Measurements from ENCODE around the gene LRIG2. TPM values are rescaled to one million over a fixed set of nuclear protein-coding genes. Genes with fewer than 3 reads are reported as not detected.

LRIG2 gene
- total and polyA plus RNA-seq, 7 donors: 1.2 to 24.2 (median 14.1) TPM

- intact Hi-C loops (cut with DNase I): no loop called here
- Histone ChIP-seq H3K9me3 (no peaks in the 10 kb centered on the region), H3K27ac (no peak overlapping the region), H3K4me3 (no peak overlapping the region), H3K27me3 (no peaks in the 10 kb centered on the region), H3K36me3 (peaks cover 22 to 100% (median 47%) of the 10 kb centered on the region in 4 donors), H3K4me1 (no peaks in the 10 kb centered on the region)
- TF ChIP-seq POLR2AphosphoS5 (IDR thresholded peaks at IDR 0.05) (no peak), CTCF (IDR thresholded peaks at IDR 0.05) (no peak), POLR2A (IDR thresholded peaks at IDR 0.05) (no peak), EP300 (IDR thresholded peaks at IDR 0.05) (no peak)
- DNase-seq: no peak
These were observed 31.0 kb downstream of the LRIG2 start for GRCh38 chr1:113103977-113104376.

- Histone ChIP-seq H3K4me1 (peaks cover 0 to 4% (median 0%) of the 10 kb centered on the region in 4 donors), H3K9me3 (no peaks in the 10 kb centered on the region), H3K27me3 (no peaks in the 10 kb centered on the region), H3K4me3 (no peak overlapping the region), H3K36me3 (peaks cover 20 to 100% (median 47%) of the 10 kb centered on the region in 4 donors), H3K27ac (no peak overlapping the region)
- 91 to 97% methylated on average over 2 of the region's 2 CpGs for WGBS, 2 donors
- no peak for DNase-seq
- TF ChIP-seq POLR2A (IDR thresholded peaks at IDR 0.05): no peak
- no peak for TF ChIP-seq EP300 (IDR thresholded peaks at IDR 0.05)
- no peak for TF ChIP-seq POLR2AphosphoS5 (IDR thresholded peaks at IDR 0.05)
- TF ChIP-seq CTCF (IDR thresholded peaks at IDR 0.05): no peak
- intact Hi-C loops (cut with DNase I): no loop called here
These were observed 33.9 kb downstream of the LRIG2 start for GRCh38 chr1:113106910-113107309.

- H3K4me3 ChIP-seq: no peak overlapping the region
- 64 to 75% methylated on average over 5 of the region's 5 CpGs for WGBS, 2 donors
- H3K36me3 ChIP-seq: peaks cover 16 to 100% (median 45%) of the 10 kb centered on the region in 4 donors
- no peak for DNase-seq
- intact Hi-C loops (cut with DNase I): no loop called here
- peak overlapping the region in 3 of 4 donors; percentile 5 to 68 (median 67) for H3K27ac ChIP-seq
- peaks cover 0 to 4% (median 0%) of the 10 kb centered on the region in 4 donors for H3K4me1 ChIP-seq
- no peaks in the 10 kb centered on the region for H3K27me3 ChIP-seq
- no peaks in the 10 kb centered on the region for H3K9me3 ChIP-seq
- TF ChIP-seq EP300 (IDR thresholded peaks at IDR 0.05) (no peak), CTCF (IDR thresholded peaks at IDR 0.05) (peak in 1 of 4 experiments; percentile 18), POLR2A (IDR thresholded peaks at IDR 0.05) (no peak), POLR2AphosphoS5 (IDR thresholded peaks at IDR 0.05) (peak in 1 of 4 donors; percentile 18)
These were observed 37.0 kb downstream of the LRIG2 start for GRCh38 chr1:113109908-113110554.

GRCh38 chr1:113118266-113118665 is 45.3 kb downstream of the LRIG2 start:
- intact Hi-C loops (cut with DNase I): no loop called here
- Histone ChIP-seq H3K27ac (no peak overlapping the region), H3K4me1 (no peaks in the 10 kb centered on the region), H3K4me3 (no peak overlapping the region), H3K27me3 (no peaks in the 10 kb centered on the region), H3K9me3 (no peaks in the 10 kb centered on the region), H3K36me3 (peaks cover 48 to 98% (median 62%) of the 10 kb centered on the region in 4 donors)
- DNase-seq: no peak
- TF ChIP-seq POLR2AphosphoS5 (IDR thresholded peaks at IDR 0.05): no peak
- TF ChIP-seq CTCF (IDR thresholded peaks at IDR 0.05): no peak
- TF ChIP-seq POLR2A (IDR thresholded peaks at IDR 0.05): no peak
- TF ChIP-seq EP300 (IDR thresholded peaks at IDR 0.05): no peak

GRCh38 chr1:113123737-113124136 is 50.7 kb downstream of the LRIG2 start:
- intact Hi-C loops (cut with DNase I): no loop called here
- no peak overlapping the region for H3K4me3 ChIP-seq
- H3K9me3 ChIP-seq: no peaks in the 10 kb centered on the region
- WGBS, 2 donors: 88 to 90% methylated on average over 3 of the region's 3 CpGs
- H3K27me3 ChIP-seq: no peaks in the 10 kb centered on the region
- H3K4me1 ChIP-seq: peaks cover 0 to 17% (median 12%) of the 10 kb centered on the region in 4 donors
- TF ChIP-seq CTCF (IDR thresholded peaks at IDR 0.05) (no peak), POLR2AphosphoS5 (IDR thresholded peaks at IDR 0.05) (peak in 1 of 4 donors; percentile 30)
- peak overlapping the region in 2 of 4 donors; percentile 75 to 77 for H3K27ac ChIP-seq
- no peak for DNase-seq
- H3K36me3 ChIP-seq: peaks cover 14 to 76% (median 29%) of the 10 kb centered on the region in 4 donors

Data from sigmoid colon (tissue), 7 donors.